CD14-positive monocyte (primary cell): ENCODE results near the gene TTYH3. TPM values are rescaled to one million over a fixed set of nuclear protein-coding genes. Genes with fewer than 3 reads are reported as not detected.

Source experiments
- DNase-seq, 3 donors: peaks; one replicate each; pipeline ENCODE4 v3.0.0-alpha.2; 2011 to 2022
- H2AFZ ChIP-seq: 2 replicates; pipeline ENCODE4 v1.6.0; 2012; ENCODE audit warnings: mild to moderate bottlenecking, low read depth, low read length, inconsistent platforms; ENCODE audit not compliant: insufficient read depth, poor library complexity, severe bottlenecking
- H3K27ac ChIP-seq, 2 donors: 1 replicate in 1 of 2; 2 replicates in 1 of 2; pipeline ENCODE4 v1.5.1; 2012 to 2013; ENCODE audit warnings: low read length in 2 of 2, control low read depth in 1 of 2, inconsistent platforms in 1 of 2, low read depth in 1 of 2, mild to moderate bottlenecking in 1 of 2
- H3K27me3 ChIP-seq, 2 donors: one replicate each; pipeline versions ENCODE4 v1.6.0 to v1.6.1; 2011 to 2013; ENCODE audit warnings: low read length in 2 of 2; ENCODE audit not compliant: control insufficient read depth in 2 of 2, insufficient read depth in 2 of 2
- H3K36me3 ChIP-seq, 2 donors: replicated peaks in 1 of 2; 1 replicate in 1 of 2; 2 replicates in 1 of 2; pipeline versions ENCODE4 v1.5.1 to v1.6.1; 2012 to 2013; ENCODE audit warnings: low read length in 2 of 2, control low read depth in 1 of 2, inconsistent platforms in 1 of 2, mild to moderate bottlenecking in 1 of 2; ENCODE audit not compliant: insufficient read depth in 2 of 2, control insufficient read depth in 1 of 2
- H3K4me1 ChIP-seq, 2 donors: 1 replicate in 1 of 2; 2 replicates in 1 of 2; pipeline versions ENCODE4 v1.5.1 to v1.6.1; 2012 to 2013; ENCODE audit warnings: low read length in 2 of 2, control low read depth in 1 of 2, inconsistent platforms in 1 of 2, mild to moderate bottlenecking in 1 of 2, moderate library complexity in 1 of 2; ENCODE audit not compliant: insufficient read depth in 2 of 2, control insufficient read depth in 1 of 2
- H3K4me2 ChIP-seq: replicated peaks from 2 replicates; pipeline ENCODE3; 2012; ENCODE audit warnings: low read length, moderate library complexity, mild to moderate bottlenecking; ENCODE audit not compliant: poor library complexity, severe bottlenecking; ENCODE audit errors: extremely low read depth
- H3K4me3 ChIP-seq, 3 experiments: fragments of 200-600 bp in 1 of 3; sonication (generic) in 1 of 3; replicated peaks in 1 of 3; 1 replicate in 2 of 3; 2 replicates in 1 of 3; pipeline ENCODE4 v1.5.1; 2011 to 2013; ENCODE audit warnings: low read length in 3 of 3, mild to moderate bottlenecking in 3 of 3, control low read depth in 2 of 3, low read depth in 2 of 3, inconsistent platforms in 1 of 3, moderate library complexity in 1 of 3
- H3K79me2 ChIP-seq: 2 replicates; pipeline ENCODE4 v1.6.0; 2012; ENCODE audit warnings: mild to moderate bottlenecking, control low read depth, inconsistent platforms, low read length, moderate library complexity; ENCODE audit not compliant: insufficient read depth
- H3K9ac ChIP-seq: 2 replicates; pipeline ENCODE4 v1.6.0; 2017; ENCODE audit warnings: low read length, mild to moderate bottlenecking; ENCODE audit not compliant: insufficient read depth, poor library complexity, severe bottlenecking
- H3K9me3 ChIP-seq, 2 donors: replicated peaks in 1 of 2; 1 replicate in 1 of 2; 2 replicates in 1 of 2; pipeline versions ENCODE4 v1.5.1 to v1.6.1; 2012 to 2013; ENCODE audit warnings: low read length in 2 of 2, control low read depth in 1 of 2; ENCODE audit not compliant: control insufficient read depth in 1 of 2, insufficient read depth in 1 of 2
- H4K20me1 ChIP-seq: 2 replicates; pipeline ENCODE4 v1.6.0; 2012; ENCODE audit warnings: mild to moderate bottlenecking, low read length, control low read depth, moderate library complexity; ENCODE audit not compliant: insufficient read depth
- H3K27ac Mint-ChIP-seq, 7 donors: one replicate each; pipeline ENCODE4 v1.8.0; 2020; ENCODE audit warnings: mild to moderate bottlenecking in 7 of 7, mixed read lengths in 7 of 7, moderate library complexity in 6 of 7, inconsistent platforms in 2 of 7
- H3K27me3 Mint-ChIP-seq, 3 donors: one replicate each; pipeline ENCODE4 v1.8.0; 2021 to 2022; ENCODE audit warnings: low read depth in 3 of 3, mild to moderate bottlenecking in 3 of 3, mixed read lengths in 3 of 3, moderate library complexity in 3 of 3, inconsistent platforms in 1 of 3
- H3K36me3 Mint-ChIP-seq, 2 donors: one replicate each; pipeline ENCODE4 v1.8.0; 2020; ENCODE audit warnings: mixed read lengths in 2 of 2, inconsistent platforms in 1 of 2, mild to moderate bottlenecking in 1 of 2
- H3K4me1 Mint-ChIP-seq: one replicate; pipeline ENCODE4 v1.8.0; 2020; ENCODE audit warnings: mild to moderate bottlenecking, mixed read lengths
- H3K4me3 Mint-ChIP-seq, 2 donors: one replicate each; pipeline ENCODE4 v1.8.0; 2020; ENCODE audit warnings: mild to moderate bottlenecking in 2 of 2, mixed read lengths in 2 of 2, moderate library complexity in 1 of 2
- H3K9me3 Mint-ChIP-seq, 7 donors: one replicate each; pipeline ENCODE4 v1.8.0; 2020 to 2022; ENCODE audit warnings: mixed read lengths in 7 of 7, mild to moderate bottlenecking in 6 of 7, moderate library complexity in 6 of 7, inconsistent platforms in 2 of 7
- WGBS: methylation state at CpG from one replicate; pipeline ENCODE4 v1.1.5; 2013; ENCODE audit warnings: missing lambda C conversion rate; ENCODE audit not compliant: insufficient coverage; 5-methylcytosine and 5-hydroxymethylcytosine counted together
- intact Hi-C, 2 donors: fragments of 100-400 bp; cut with micrococcal nuclease; formaldehyde crosslinking; loops; one replicate each; pipeline versions ENCODE4 v1.15.0 to v1.15.1; 2023
- polyA plus RNA-seq, 3 donors: library from polyadenylated mRNA; depleted of rRNA in 1 of 3; unstranded in 2 of 3; stranded (reverse) in 1 of 3; fragments of 300-500 nt in 2 of 3; fragments of >200 nt in 1 of 3; fragmentation: Illumina TruSeq in 2 of 3; gene quantifications; 1 replicate in 2 of 3; 2 replicates in 1 of 3; pipeline ENCODE4 v1.2.3, GENCODE V29; 2012 to 2021
- TF ChIP-seq, protein P1 (sequence below): fragments of 200-600 bp; IDR thresholded peaks from one replicate; pipeline ENCODE4 v1.8.0; 2022; ENCODE audit warnings: antibody characterized with exemption, mild to moderate bottlenecking

TTYH3 gene
- polyA plus RNA-seq, 3 donors: 13.4 to 73.5 (median 17.4) TPM

DNA sequence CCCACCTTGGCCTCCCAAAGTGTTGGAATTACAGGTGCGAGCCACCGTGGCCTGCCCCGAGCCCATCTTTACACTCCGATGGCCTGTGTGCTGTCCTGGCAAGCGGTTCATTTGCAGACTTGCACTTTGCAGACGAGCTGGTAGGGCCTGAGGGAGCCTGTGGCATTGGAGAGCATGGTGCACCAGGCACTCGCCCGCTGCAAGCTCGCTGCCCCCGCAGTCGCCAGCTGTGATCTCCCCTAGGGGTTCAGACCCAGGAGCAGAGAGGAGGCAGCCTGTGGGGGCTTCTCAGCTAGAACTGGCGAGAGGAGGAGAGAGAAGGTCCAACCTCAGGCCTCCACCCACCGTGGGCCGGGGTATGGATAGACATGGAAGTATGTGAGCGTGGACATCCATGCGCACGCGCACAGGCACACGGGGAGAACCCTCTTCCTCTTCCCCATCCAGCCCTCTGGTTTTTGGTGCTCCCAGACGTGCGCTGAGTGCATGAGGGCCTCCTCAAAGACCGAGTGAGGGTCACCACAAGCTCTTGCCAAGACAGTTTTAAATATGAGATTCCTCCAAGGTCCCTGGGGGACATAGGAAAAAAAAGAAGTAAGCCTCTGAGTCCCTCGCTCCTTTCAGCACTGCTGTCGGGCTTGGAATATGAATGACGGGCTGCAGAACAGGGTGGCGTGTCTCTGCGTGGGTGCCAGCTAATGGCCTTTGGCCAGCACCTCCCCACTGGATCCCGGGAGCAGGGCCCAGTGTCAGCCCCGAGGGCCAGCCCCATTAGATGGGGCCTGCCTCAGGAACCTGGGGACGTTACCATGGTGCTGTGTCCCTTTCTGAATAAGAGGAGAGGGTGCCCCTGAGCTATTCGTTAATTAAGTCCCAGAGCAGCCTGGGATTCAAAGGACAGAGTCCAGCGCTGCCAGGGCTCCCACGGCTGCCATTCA is 15.1 kb upstream of the TTYH3 start:
- H3K9ac ChIP-seq: no peak overlapping the region
- H2AFZ ChIP-seq: no peak overlapping the region
- no peak overlapping the region for H3K4me3 ChIP-seq
- Mint-ChIP-seq H3K9me3 (peaks cover 0 to 2% (median 0%) of the 10 kb centered on the region in 7 donors), H3K27me3 (peaks cover 1 to 6% (median 3%) of the 10 kb centered on the region in 3 donors), H3K4me1 (peaks cover 33% of the 10 kb centered on the region), H3K4me3 (no peak overlapping the region), H3K27ac (no peak overlapping the region), H3K36me3 (no peaks in the 10 kb centered on the region)
- no peaks in the 10 kb centered on the region for H4K20me1 ChIP-seq
- TF ChIP-seq, protein P1, sequence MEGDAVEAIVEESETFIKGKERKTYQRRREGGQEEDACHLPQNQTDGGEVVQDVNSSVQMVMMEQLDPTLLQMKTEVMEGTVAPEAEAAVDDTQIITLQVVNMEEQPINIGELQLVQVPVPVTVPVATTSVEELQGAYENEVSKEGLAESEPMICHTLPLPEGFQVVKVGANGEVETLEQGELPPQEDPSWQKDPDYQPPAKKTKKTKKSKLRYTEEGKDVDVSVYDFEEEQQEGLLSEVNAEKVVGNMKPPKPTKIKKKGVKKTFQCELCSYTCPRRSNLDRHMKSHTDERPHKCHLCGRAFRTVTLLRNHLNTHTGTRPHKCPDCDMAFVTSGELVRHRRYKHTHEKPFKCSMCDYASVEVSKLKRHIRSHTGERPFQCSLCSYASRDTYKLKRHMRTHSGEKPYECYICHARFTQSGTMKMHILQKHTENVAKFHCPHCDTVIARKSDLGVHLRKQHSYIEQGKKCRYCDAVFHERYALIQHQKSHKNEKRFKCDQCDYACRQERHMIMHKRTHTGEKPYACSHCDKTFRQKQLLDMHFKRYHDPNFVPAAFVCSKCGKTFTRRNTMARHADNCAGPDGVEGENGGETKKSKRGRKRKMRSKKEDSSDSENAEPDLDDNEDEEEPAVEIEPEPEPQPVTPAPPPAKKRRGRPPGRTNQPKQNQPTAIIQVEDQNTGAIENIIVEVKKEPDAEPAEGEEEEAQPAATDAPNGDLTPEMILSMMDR: no peak
- H3K79me2 ChIP-seq: no peaks in the 10 kb centered on the region
- no peaks in the 10 kb centered on the region for H3K36me3 ChIP-seq
- H3K4me2 ChIP-seq: no peak overlapping the region
- WGBS: 93% methylated on average over 21 of the region's 33 CpGs
- H3K27ac ChIP-seq: no peak overlapping the region
- no peaks in the 10 kb centered on the region for H3K9me3 ChIP-seq
- H3K27me3 ChIP-seq: no peaks in the 10 kb centered on the region
- DNase-seq: no peak
- peaks cover 23 to 39% of the 10 kb centered on the region in 2 donors for H3K4me1 ChIP-seq
- intact Hi-C loops: no loop called here

DNA sequence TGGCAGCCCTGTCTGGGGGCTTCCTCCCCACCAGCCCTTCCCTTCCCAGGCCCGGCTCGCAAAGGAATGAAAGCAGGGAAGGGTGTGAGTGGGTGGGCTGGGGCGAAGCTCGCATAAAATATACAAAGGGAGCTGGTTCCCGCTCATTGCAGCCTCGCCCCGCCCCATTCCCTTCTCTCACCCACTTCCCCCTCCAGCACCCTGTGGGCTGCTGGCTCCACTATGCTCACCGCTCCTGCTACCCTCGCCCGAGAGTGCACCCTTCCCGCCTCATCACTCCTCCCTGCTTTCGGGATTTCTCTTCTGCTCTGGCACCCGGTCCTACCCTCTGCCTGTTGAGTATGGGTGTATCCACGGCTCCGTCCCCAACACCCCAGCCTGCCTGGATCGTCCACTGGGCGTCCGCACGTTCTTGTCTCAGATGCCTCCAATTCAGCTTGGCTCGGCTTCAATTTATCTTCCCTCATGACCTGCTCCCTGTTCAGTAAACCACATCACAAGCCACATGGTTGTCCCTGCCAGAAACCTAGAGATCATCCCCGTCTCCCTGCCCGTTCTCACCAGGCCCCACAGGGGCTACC is 14.4 kb upstream of the TTYH3 start:
- Histone ChIP-seq H3K9ac (no peak overlapping the region), H3K79me2 (no peaks in the 10 kb centered on the region), H4K20me1 (no peaks in the 10 kb centered on the region), H3K27ac (no peak overlapping the region), H3K36me3 (no peaks in the 10 kb centered on the region), H3K27me3 (no peaks in the 10 kb centered on the region), H3K4me3 (no peak overlapping the region), H3K4me1 (peaks cover 27 to 38% of the 10 kb centered on the region in 2 donors), H3K9me3 (no peaks in the 10 kb centered on the region), H3K4me2 (no peak overlapping the region), H2AFZ (no peak overlapping the region)
- peaks cover 3 to 7% (median 6%) of the 10 kb centered on the region in 3 donors for H3K27me3 Mint-ChIP-seq
- H3K36me3 Mint-ChIP-seq: no peaks in the 10 kb centered on the region
- intact Hi-C loops: no loop called here
- DNase-seq: no peak
- TF ChIP-seq, protein P1: no peak
- H3K9me3 Mint-ChIP-seq: peaks cover 0 to 2% (median 0%) of the 10 kb centered on the region in 7 donors
- whole genome bisulfite sequencing: 83% methylated on average over 13 of the region's 22 CpGs
- H3K27ac Mint-ChIP-seq: no peak overlapping the region
- no peak overlapping the region for H3K4me3 Mint-ChIP-seq
- peaks cover 36% of the 10 kb centered on the region for H3K4me1 Mint-ChIP-seq
